Measurements from ENCODE around the gene RNF150. TPM values are rescaled to one million over a fixed set of nuclear protein-coding genes. Genes with fewer than 3 reads are reported as not detected.

The RNF150 gene
- total and polyA plus RNA-seq, 2 of the 4 experiments (the other 2 are of a cell fraction) = 6.2 to 18.1 TPM

DNA sequence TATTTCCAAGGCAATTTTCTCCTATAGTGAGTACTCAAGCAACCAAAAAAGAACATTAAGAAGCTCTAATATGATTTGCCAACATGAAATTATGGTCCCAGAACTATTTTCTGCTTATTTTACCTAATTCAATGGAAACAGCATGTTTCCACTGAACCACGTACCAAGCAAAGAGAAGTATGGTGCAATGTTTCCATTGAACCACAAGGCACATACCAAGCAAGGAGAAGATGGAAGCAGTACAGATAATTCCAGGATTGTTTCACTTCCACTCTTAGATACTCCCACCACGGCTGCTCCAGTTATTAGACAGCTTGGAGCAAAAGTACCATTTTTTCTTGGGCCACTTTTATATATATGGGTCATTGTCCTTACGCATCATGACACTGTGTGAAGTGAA is 164.9 kb downstream of the RNF150 start:
- no peak overlapping the region for H4K8ac ChIP-seq (ENCODE audit: low read depth in 2 of 2, low read length in 2 of 2)
- no peak overlapping the region for H3K4me2 ChIP-seq (ENCODE audit: low read depth, low read length)
- TF ChIP-seq CEBPB (IDR thresholded peaks at IDR 0.05; ENCODE audit: low read depth, low read length) (peak; percentile 38), RAD21 (IDR thresholded peaks at IDR 0.05; ENCODE audit: low read length) (no peak)
- no peak overlapping the region for H2BK15ac ChIP-seq (ENCODE audit: low read depth, low read length)
- no peak overlapping the region for H3K4ac ChIP-seq (ENCODE audit: low read depth, low read length)
- H2AK5ac ChIP-seq (ENCODE audit: low read depth, low read length) = no peak overlapping the region
- no peak overlapping the region for H3K4me3 ChIP-seq (ENCODE audit: insufficient read depth, low read depth, low read length)
- H2BK20ac ChIP-seq (ENCODE audit: low read depth, low read length) = no peak overlapping the region
- no peak overlapping the region for H2AK9ac ChIP-seq (replicated peaks; ENCODE audit: low read depth, low read length, poor library complexity)
- H3K9me1 ChIP-seq (ENCODE audit: insufficient read depth, low read length) = no peaks in the 10 kb centered on the region; the same call in 1 of the 2 replicates
- DNase-seq (no peak), ATAC-seq (ENCODE audit: low read depth) (no peak)
- intact Hi-C loops (cut with micrococcal nuclease) (no loop called here), in situ Hi-C loops (cut with MboI; ENCODE audit: low sequenced_read_pairs) (no loop called here), dilution Hi-C loops (cut with HindIII; ENCODE audit: low sequenced_read_pairs, unreplicated experiment) (no loop called here)
- H3K27ac ChIP-seq (ENCODE audit: insufficient read depth, low read length) = no peak overlapping the region
- POLR2A ChIA-PET (ENCODE audit: unreplicated experiment) = no interaction called here
- no peak overlapping the region for H3K18ac ChIP-seq (ENCODE audit: low read depth, low read length)
- no peaks in the 10 kb centered on the region for H3K9me3 ChIP-seq (ENCODE audit: control insufficient read depth, insufficient read depth, low read length)
- no peaks in the 10 kb centered on the region for H3K79me1 ChIP-seq (ENCODE audit: low read depth in 1 of 2, low read length in 2 of 2)
- no peaks in the 10 kb centered on the region for H3K27me3 ChIP-seq (ENCODE audit: control insufficient read depth, insufficient read depth, low read length)
- no peak overlapping the region for H3K9ac ChIP-seq (ENCODE audit: low read depth, low read length)
- H2BK5ac ChIP-seq (ENCODE audit: low read depth, low read length, poor library complexity, severe bottlenecking) = no peak overlapping the region
- WGBS, 2 experiments (ENCODE audit: extremely low coverage in 2 of 2, insufficient read length in 1 of 2) = no CpG with 5 or more reads among the region's 3 CpGs
- CTCF ChIA-PET = interaction anchor here (0.6 to 1.2 kb wide), 2 partner anchors 165 to 701 kb away, joined by 3 to 5 read pairs; no protein-coding TSS in a partner anchor
- H4K5ac ChIP-seq (ENCODE audit: low read depth, low read length) = no peak overlapping the region
- no peak overlapping the region for H2BK120ac ChIP-seq (ENCODE audit: low read depth, low read length)
- no peaks in the 10 kb centered on the region for H3K4me1 ChIP-seq (ENCODE audit: control insufficient read depth, insufficient read depth, low read length)
- H3K14ac ChIP-seq (replicated peaks; ENCODE audit: low read depth, low read length) = no peak overlapping the region
- H3K23ac ChIP-seq (ENCODE audit: low read depth, low read length) = no peak overlapping the region
- no peak overlapping the region for H2AFZ ChIP-seq (replicated peaks; ENCODE audit: low read length, poor library complexity)
- no peak overlapping the region for H4K91ac ChIP-seq (ENCODE audit: insufficient read depth, low read depth, low read length)
- no peak overlapping the region for H3K56ac ChIP-seq (ENCODE audit: extremely low read depth, insufficient read depth, low read length)
- no peaks in the 10 kb centered on the region for H4K20me1 ChIP-seq (ENCODE audit: insufficient read depth, low read length)
- no peaks in the 10 kb centered on the region for H3K36me3 ChIP-seq (ENCODE audit: control insufficient read depth, insufficient read depth, low read length)
- no TSS peak for BruUV-seq (replicated peaks)
